Thoracic aorta (tissue), 2 donors: ENCODE data around the gene EXOC6. TPM values are rescaled to one million over a fixed set of nuclear protein-coding genes. Genes with fewer than 3 reads are reported as not detected.

ENCODE experiments used
- ATAC-seq: fragments of 150-250 bp; one replicate; pipeline ENCODE4 v1.8.0; 2017; ENCODE audit warnings: low read depth; ENCODE audit not compliant: insufficient number of reproducible peaks, low FRiP score
- DNase-seq: peaks from one replicate; pipeline ENCODE4 v3.0.0-alpha.2; 2020; ENCODE audit warnings: low spot score
- H3K27ac ChIP-seq, 2 donors: fragments of 200-600 bp; sonication (generic); 1 replicate in 1 of 2; 2 replicates in 1 of 2; pipeline ENCODE4 v1.5.1; 2016; ENCODE audit warnings: mild to moderate bottlenecking in 2 of 2, moderate library complexity in 2 of 2
- H3K27me3 ChIP-seq: fragments of 200-600 bp; sonication (generic); replicated peaks from 2 replicates; pipeline ENCODE4 v1.6.0; 2016; ENCODE audit warnings: mild to moderate bottlenecking; ENCODE audit not compliant: insufficient read depth
- H3K36me3 ChIP-seq: fragments of 200-600 bp; sonication (generic); one replicate; pipeline ENCODE4 v1.5.1; 2016
- H3K4me1 ChIP-seq, 2 donors: fragments of 200-600 bp; sonication (generic); 1 replicate in 1 of 2; 2 replicates in 1 of 2; pipeline versions ENCODE4 v1.5.1 to v1.6.0; 2016; ENCODE audit warnings: low read depth in 2 of 2, mild to moderate bottlenecking in 1 of 2; ENCODE audit not compliant: control insufficient read depth in 1 of 2
- H3K4me3 ChIP-seq: fragments of 200-600 bp; sonication (generic); 2 replicates; pipeline ENCODE4 v1.5.1; 2016; ENCODE audit warnings: mild to moderate bottlenecking
- H3K9me3 ChIP-seq: fragments of 200-600 bp; sonication (generic); 2 replicates; pipeline ENCODE4 v1.5.1; 2016
- total RNA-seq, 2 donors: library from RNA; depleted of rRNA; stranded (reverse); fragments of >200 nt; gene quantifications; one replicate each; pipeline versions ENCODE4 v1.1.0 to v1.2.3, GENCODE V29; 2016
- TF ChIP-seq, protein P1 (sequence below): fragments of 200-600 bp; sonication (generic); IDR thresholded peaks from one replicate; pipeline ENCODE4 v1.5.1; 2019; ENCODE audit warnings: antibody characterized with exemption

Gene EXOC6
- total RNA-seq, 2 donors from 2014 or later = 13.3 to 16.8 TPM

DNA sequence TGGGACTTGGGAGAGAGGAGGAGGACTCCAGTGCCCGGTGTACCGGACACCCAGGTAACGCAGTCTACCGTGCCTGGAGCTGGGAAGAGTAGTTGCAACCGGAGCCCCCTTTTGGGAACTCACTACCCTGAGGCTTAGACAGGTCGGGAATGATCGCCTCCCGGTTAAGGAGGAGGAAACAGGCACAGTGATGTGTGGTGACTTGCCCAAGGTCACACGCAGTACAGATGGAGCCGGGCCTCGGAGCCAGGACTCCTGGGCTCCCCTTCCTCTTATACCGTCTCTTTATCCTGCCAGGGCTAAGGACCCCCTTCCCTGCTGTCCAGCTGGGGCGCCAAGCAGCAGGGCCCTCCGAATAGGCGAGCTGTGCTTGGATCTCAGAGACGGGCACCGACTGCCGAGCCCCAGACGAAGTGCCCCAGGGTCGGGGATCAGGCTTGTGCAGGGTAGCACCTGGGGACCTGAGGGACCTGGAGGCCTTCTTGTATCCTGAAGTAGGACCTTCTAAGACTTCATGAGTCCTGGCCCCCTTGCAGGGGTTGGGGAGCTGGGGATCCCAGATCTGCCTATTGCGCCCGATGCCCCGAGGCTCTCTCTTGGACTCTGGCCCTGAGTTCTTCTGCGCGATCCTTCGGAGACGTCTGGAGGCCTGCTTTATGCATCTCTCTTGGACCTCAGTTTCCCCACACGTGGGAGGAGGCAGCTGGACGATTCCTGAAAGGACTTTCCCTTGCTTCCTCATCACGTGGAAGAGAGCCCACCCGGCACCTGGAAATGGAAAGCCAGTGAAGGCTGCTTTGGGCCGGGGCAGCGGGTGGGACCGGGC lies 224.6 kb downstream of the EXOC6 start:
- Histone ChIP-seq H3K27me3 (peaks cover 8% of the 10 kb centered on the region), H3K27ac (no peak overlapping the region), H3K4me3 (peak overlapping the region; percentile 74), H3K9me3 (no peaks in the 10 kb centered on the region), H3K36me3 (no peaks in the 10 kb centered on the region), H3K4me1 (peaks cover 33 to 48% of the 10 kb centered on the region in 2 donors)
- no peak for ATAC-seq
- TF ChIP-seq, protein P1, sequence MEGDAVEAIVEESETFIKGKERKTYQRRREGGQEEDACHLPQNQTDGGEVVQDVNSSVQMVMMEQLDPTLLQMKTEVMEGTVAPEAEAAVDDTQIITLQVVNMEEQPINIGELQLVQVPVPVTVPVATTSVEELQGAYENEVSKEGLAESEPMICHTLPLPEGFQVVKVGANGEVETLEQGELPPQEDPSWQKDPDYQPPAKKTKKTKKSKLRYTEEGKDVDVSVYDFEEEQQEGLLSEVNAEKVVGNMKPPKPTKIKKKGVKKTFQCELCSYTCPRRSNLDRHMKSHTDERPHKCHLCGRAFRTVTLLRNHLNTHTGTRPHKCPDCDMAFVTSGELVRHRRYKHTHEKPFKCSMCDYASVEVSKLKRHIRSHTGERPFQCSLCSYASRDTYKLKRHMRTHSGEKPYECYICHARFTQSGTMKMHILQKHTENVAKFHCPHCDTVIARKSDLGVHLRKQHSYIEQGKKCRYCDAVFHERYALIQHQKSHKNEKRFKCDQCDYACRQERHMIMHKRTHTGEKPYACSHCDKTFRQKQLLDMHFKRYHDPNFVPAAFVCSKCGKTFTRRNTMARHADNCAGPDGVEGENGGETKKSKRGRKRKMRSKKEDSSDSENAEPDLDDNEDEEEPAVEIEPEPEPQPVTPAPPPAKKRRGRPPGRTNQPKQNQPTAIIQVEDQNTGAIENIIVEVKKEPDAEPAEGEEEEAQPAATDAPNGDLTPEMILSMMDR = no peak
- no peak for DNase-seq

DNA sequence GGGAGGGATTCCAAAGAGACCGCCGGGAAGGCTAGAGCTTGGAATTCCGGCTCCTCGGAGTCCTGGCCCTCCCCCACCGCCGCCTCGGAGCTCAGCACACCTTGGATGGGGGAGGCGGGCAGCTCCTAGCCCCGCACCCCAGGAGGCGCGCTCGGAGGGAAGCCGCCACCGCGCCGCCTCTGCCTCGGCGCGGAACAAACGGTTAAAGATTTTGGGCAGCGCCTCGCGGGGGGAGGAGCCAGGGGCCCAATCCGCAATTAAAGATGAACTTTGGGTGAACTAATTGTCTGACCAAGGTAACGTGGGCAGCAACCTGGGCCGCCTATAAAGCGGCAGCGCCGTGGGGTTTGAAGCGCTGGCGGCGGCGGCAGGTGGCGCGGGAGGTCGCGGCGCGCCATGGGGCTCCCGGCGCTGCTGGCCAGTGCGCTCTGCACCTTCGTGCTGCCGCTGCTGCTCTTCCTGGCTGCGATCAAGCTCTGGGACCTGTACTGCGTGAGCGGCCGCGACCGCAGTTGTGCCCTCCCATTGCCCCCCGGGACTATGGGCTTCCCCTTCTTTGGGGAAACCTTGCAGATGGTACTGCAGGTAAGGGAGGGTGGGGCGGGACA lies 225.3 kb downstream of the EXOC6 start, which contains the start of gene CYP26A1:
CYP26A1 (plus strand) TSS at position 355 of the 608 bp plus-strand sequence; CDS start at position 397, 42 bp downstream.
- Histone ChIP-seq H3K4me1 (peaks cover 28 to 41% of the 10 kb centered on the region in 2 donors), H3K27me3 (peaks cover 8% of the 10 kb centered on the region), H3K27ac (no peak within 1 kb of the TSS), H3K36me3 (no peaks in the 10 kb centered on the region), H3K4me3 (peak within 1 kb of the TSS; percentile 74), H3K9me3 (no peaks in the 10 kb centered on the region)
- no peak for DNase-seq
- ATAC-seq = no peak
- TF ChIP-seq, protein P1 = no peak

DNA sequence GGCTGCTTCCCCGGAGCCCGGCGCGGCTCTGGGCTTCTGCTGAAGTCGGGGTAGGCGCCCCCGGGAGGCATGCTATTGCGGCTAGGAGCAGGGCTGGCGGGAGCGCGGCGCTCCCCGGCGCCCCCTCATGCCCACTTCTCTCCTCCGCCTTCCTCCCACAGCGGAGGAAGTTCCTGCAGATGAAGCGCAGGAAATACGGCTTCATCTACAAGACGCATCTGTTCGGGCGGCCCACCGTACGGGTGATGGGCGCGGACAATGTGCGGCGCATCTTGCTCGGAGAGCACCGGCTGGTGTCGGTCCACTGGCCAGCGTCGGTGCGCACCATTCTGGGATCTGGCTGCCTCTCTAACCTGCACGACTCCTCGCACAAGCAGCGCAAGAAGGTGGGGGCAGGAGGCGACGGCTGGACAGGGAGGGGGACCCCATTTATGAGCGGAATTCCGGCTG lies 225.9 kb downstream of the EXOC6 start:
- H3K36me3 ChIP-seq = no peaks in the 10 kb centered on the region
- H3K27ac ChIP-seq = no peak overlapping the region
- H3K9me3 ChIP-seq = no peaks in the 10 kb centered on the region
- TF ChIP-seq, protein P1 = no peak
- ATAC-seq (no peak), DNase-seq (no peak)
- peaks cover 25 to 36% of the 10 kb centered on the region in 2 donors for H3K4me1 ChIP-seq
- peak overlapping the region; percentile 74 for H3K4me3 ChIP-seq
- peaks cover 8% of the 10 kb centered on the region for H3K27me3 ChIP-seq

DNA sequence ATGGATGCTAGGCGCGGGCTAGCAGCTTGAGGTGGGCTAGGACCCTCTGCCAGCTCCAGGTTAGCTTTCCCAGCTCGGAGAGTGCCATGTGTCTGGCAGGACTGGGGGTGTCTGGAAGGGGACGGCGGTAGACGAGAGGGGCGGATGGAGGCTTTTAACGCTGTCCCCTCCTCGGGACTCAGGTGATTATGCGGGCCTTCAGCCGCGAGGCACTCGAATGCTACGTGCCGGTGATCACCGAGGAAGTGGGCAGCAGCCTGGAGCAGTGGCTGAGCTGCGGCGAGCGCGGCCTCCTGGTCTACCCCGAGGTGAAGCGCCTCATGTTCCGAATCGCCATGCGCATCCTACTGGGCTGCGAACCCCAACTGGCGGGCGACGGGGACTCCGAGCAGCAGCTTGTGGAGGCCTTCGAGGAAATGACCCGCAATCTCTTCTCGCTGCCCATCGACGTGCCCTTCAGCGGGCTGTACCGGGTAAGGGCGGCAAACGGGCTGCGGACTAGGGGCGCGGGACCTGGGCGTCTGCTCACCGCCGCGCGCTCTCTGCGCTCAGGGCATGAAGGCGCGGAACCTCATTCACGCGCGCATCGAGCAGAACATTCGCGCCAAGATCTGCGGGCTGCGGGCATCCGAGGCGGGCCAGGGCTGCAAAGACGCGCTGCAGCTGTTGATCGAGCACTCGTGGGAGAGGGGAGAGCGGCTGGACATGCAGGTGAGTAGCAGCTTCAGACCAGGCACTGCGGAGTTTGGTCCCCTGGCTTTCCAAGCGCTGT lies 226.5 kb downstream of the EXOC6 start:
- Histone ChIP-seq H3K4me1 (peaks cover 25 to 36% of the 10 kb centered on the region in 2 donors), H3K9me3 (no peaks in the 10 kb centered on the region), H3K27ac (no peak overlapping the region), H3K4me3 (peak overlapping the region; percentile 74), H3K36me3 (no peaks in the 10 kb centered on the region), H3K27me3 (peaks cover 8% of the 10 kb centered on the region)
- DNase-seq = no peak
- no peak for ATAC-seq
- TF ChIP-seq, protein P1 = no peak
